ENCODE results near the gene TMEM237. TPM values are rescaled to one million over a fixed set of nuclear protein-coding genes. Genes with fewer than 3 reads are reported as not detected.

The TMEM237 gene
- total and polyA plus RNA-seq, 9 donors, result 12.8 to 28.5 (median 24.8) TPM

- Histone ChIP-seq H3K9me3 (no peaks in the 10 kb centered on the region), H3K4me1 (ENCODE audit: insufficient read depth) (no peaks in the 10 kb centered on the region), H3K27ac (no peak overlapping the region), H3K4me3 (no peak overlapping the region), H3K27me3 (no peaks in the 10 kb centered on the region), H3K36me3 (no peaks in the 10 kb centered on the region)
- TF ChIP-seq EP300 (IDR thresholded peaks at IDR 0.05), result no peak
- no peak for TF ChIP-seq CTCF (IDR thresholded peaks at IDR 0.05)
- no peak for TF ChIP-seq POLR2A (IDR thresholded peaks at IDR 0.05)
- DNase-seq, result no peak
- intact Hi-C loops (cut with DNase I), result no loop called here
- 88 to 95% (median 94%) methylated on average over 1 of the region's 1 CpG for WGBS, 3 donors
Observed at GRCh38 chr2:201669865-201670264, 26.6 kb upstream of the TMEM237 start.

DNA sequence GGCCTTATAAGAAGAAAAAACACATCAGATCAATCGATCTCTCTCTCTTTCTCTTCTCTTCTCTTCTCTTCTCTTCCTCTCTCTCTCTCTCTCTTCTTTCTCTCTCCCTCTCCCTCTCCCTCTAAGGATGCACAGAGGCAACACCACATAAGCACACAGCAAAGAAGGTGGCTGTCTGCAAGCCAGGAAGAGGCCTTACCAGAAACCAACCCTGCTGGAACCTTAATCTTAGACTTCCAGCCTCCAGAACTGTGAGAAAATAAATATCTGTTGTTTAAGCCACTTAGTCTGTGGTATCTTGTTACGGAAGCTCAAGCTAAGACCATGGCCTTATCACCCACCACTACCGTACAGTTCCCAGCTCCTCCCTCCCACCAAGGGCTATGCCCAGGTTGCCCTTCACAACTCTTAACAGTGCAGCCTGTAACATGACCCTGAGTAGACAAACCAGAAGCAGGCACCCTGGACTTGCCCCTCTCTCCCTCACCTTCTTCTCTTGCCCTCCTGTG lies 25.2 kb upstream of the TMEM237 start:
- intact Hi-C loops (cut with DNase I), result no loop called here
- Histone ChIP-seq H3K36me3 (no peaks in the 10 kb centered on the region), H3K4me3 (no peak overlapping the region), H3K9me3 (no peaks in the 10 kb centered on the region), H3K4me1 (ENCODE audit: insufficient read depth) (no peaks in the 10 kb centered on the region), H3K27ac (no peak overlapping the region), H3K27me3 (no peaks in the 10 kb centered on the region)
- 50 to 65% (median 58%) methylated on average over 3 of the region's 3 CpGs for WGBS, 3 donors
- no peak for TF ChIP-seq CTCF (IDR thresholded peaks at IDR 0.05)
- TF ChIP-seq POLR2A (IDR thresholded peaks at IDR 0.05), result no peak
- no peak for TF ChIP-seq EP300 (IDR thresholded peaks at IDR 0.05)
- DNase-seq, result no peak

- WGBS, 3 donors, result 73 to 79% (median 76%) methylated on average over 8 of the region's 8 CpGs
- TF ChIP-seq EP300 (IDR thresholded peaks at IDR 0.05) (no peak), POLR2A (IDR thresholded peaks at IDR 0.05) (no peak), CTCF (IDR thresholded peaks at IDR 0.05) (no peak)
- no peak overlapping the region for H3K27ac ChIP-seq
- no peak overlapping the region for H3K4me3 ChIP-seq
- H3K4me1 ChIP-seq (ENCODE audit: insufficient read depth), result no peaks in the 10 kb centered on the region
- intact Hi-C loops (cut with DNase I), result no loop called here
- H3K9me3 ChIP-seq, result no peaks in the 10 kb centered on the region
- H3K27me3 ChIP-seq, result no peaks in the 10 kb centered on the region
- DNase-seq, result no peak
- H3K36me3 ChIP-seq, result no peaks in the 10 kb centered on the region
Observed at GRCh38 chr2:201664334-201664733, 21.0 kb upstream of the TMEM237 start.

DNA sequence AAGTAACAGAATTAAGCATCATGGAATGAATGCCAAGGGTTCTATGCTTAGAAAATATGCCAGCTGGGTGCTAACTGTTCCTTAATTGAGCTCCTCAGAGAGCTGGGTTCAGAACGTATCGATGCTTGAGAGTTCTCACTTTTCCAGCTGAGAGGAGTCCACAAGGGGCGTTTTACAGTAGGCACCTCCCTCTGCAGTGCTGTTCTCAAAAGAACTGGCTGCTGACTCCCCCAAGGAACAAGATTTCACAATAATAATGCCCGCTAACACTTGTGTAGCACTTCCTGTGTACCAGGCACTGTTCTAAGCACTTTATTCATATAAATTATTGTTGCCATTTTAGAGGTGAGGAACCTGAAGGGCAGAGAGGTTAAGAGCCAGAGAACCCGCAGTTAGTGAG lies 18.1 kb upstream of the TMEM237 start:
- no peaks in the 10 kb centered on the region for H3K36me3 ChIP-seq
- TF ChIP-seq CTCF (IDR thresholded peaks at IDR 0.05) (no peak), POLR2A (IDR thresholded peaks at IDR 0.05) (no peak), EP300 (IDR thresholded peaks at IDR 0.05) (no peak)
- 51 to 58% (median 51%) methylated on average over 5 of the region's 5 CpGs for WGBS, 3 donors
- no peak overlapping the region for H3K27ac ChIP-seq
- H3K27me3 ChIP-seq, result no peaks in the 10 kb centered on the region
- no peak overlapping the region for H3K4me3 ChIP-seq
- H3K4me1 ChIP-seq (ENCODE audit: insufficient read depth), result no peaks in the 10 kb centered on the region
- no peak for DNase-seq
- H3K9me3 ChIP-seq, result no peaks in the 10 kb centered on the region
- intact Hi-C loops (cut with DNase I), result no loop called here
